Liver (tissue), 10 donors: ENCODE measurements around the gene NOL11. TPM values are rescaled to one million over a fixed set of nuclear protein-coding genes. Genes with fewer than 3 reads are reported as not detected.
A peak's percentile ranks its signal among the peaks of the same experiment; 100 is the strongest.

Experiments
- DNase-seq: peaks from one replicate; pipeline ENCODE4 v3.0.0-alpha.2; 2017; ENCODE audit warnings: low spot score
- H3K27ac ChIP-seq, 2 donors: one replicate each; pipeline ENCODE4 v1.7.0; 2013; ENCODE audit warnings: inconsistent platforms in 2 of 2, low read length in 2 of 2, control low read depth in 1 of 2, low read depth in 1 of 2, mild to moderate bottlenecking in 1 of 2
- H3K27me3 ChIP-seq, 4 donors: one replicate each; pipeline versions ENCODE4 v1.6.1 to v1.7.0; 2013; ENCODE audit warnings: low read length in 3 of 4, inconsistent platforms in 1 of 4, mild to moderate bottlenecking in 1 of 4, moderate library complexity in 1 of 4; ENCODE audit not compliant: control insufficient read depth in 4 of 4, insufficient read depth in 4 of 4
- H3K36me3 ChIP-seq, 4 donors: one replicate each; pipeline versions ENCODE4 v1.6.1 to v1.7.0; 2013; ENCODE audit warnings: low read length in 3 of 4, mild to moderate bottlenecking in 3 of 4, low read depth in 1 of 4, moderate library complexity in 1 of 4; ENCODE audit not compliant: control insufficient read depth in 4 of 4, insufficient read depth in 3 of 4
- H3K4me1 ChIP-seq, 4 donors: one replicate each; pipeline versions ENCODE4 v1.6.1 to v1.7.0; 2013; ENCODE audit warnings: low read length in 3 of 4, mild to moderate bottlenecking in 3 of 4, moderate library complexity in 1 of 4; ENCODE audit not compliant: control insufficient read depth in 4 of 4, insufficient read depth in 4 of 4
- H3K4me3 ChIP-seq, 3 donors: one replicate each; pipeline versions ENCODE4 v1.6.1 to v1.7.0; 2013; ENCODE audit warnings: low read length in 3 of 3, control low read depth in 1 of 3, low read depth in 1 of 3, mild to moderate bottlenecking in 1 of 3
- H3K9ac ChIP-seq, 2 donors: one replicate each; pipeline ENCODE4 v1.7.0; 2013; ENCODE audit warnings: low read length in 2 of 2, mild to moderate bottlenecking in 2 of 2, moderate library complexity in 2 of 2, control low read depth in 1 of 2, low read depth in 1 of 2
- H3K9me3 ChIP-seq, 4 donors: one replicate each; pipeline versions ENCODE4 v1.6.1 to v1.7.0; 2013; ENCODE audit warnings: low read length in 3 of 4; ENCODE audit not compliant: control insufficient read depth in 4 of 4
- FOXA1 ChIP-seq: IDR thresholded peaks from 2 replicates; pipeline ENCODE4 v1.6.1; 2016; ENCODE audit warnings: antibody characterized with exemption
- SP1 ChIP-seq: IDR thresholded peaks from 2 replicates; pipeline ENCODE4 v1.6.1; 2018; ENCODE audit warnings: antibody characterized with exemption, mild to moderate bottlenecking
- YY1 ChIP-seq: IDR thresholded peaks from 2 replicates; pipeline ENCODE4 v1.6.1; 2016; ENCODE audit warnings: antibody characterized with exemption, mild to moderate bottlenecking
- WGBS: extraction: QIAGEN DNeasy Blood & Tissue Kit; methylation state at CpG from one replicate; pipeline ENCODE4 v1.1.7; 2013; 5-methylcytosine and 5-hydroxymethylcytosine counted together
- polyA plus RNA-seq, 2 donors: library from polyadenylated mRNA; stranded (reverse) in 1 of 2; unstranded in 1 of 2; fragments of 200-250 nt in 1 of 2; fragments of >200 nt in 1 of 2; fragmentation: Nextera tagmentation in 1 of 2; extraction: Ambion mirVana in 1 of 2; gene quantifications; one replicate each; pipeline versions ENCODE4 v1.2.1 to v1.2.3, GENCODE V29; 2013 to 2015
- small RNA-seq: library from RNA; depleted of rRNA; stranded (forward); fragments of <200 nt; gene quantifications from one replicate; pipeline ENCODE3, GENCODE V24; 2014
- total RNA-seq, 2 donors: library from RNA; depleted of rRNA; stranded (reverse); fragments of >200 nt; gene quantifications; one replicate each; pipeline ENCODE4 v1.2.3, GENCODE V29; 2014
- donor health status: healthy.
- donor health status: healthy.
- donor health status: healthy.
- donor health status: healthy.
- donor health status: healthy.

The NOL11 gene
- total and polyA plus RNA-seq, 4 donors, result 11.8 to 27.2 (median 20.7) TPM

- no peak for TF ChIP-seq FOXA1
These were observed 67.4 kb downstream of the NOL11 start (continued) for GRCh38 chr17:67785122-67785477.

- Histone ChIP-seq H3K36me3 (no peaks in the 10 kb centered on the region), H3K27ac (no peak overlapping the region), H3K4me1 (no peaks in the 10 kb centered on the region), H3K27me3 (no peaks in the 10 kb centered on the region), H3K9me3 (no peaks in the 10 kb centered on the region), H3K9ac (no peak overlapping the region), H3K4me3 (no peak overlapping the region)
- no peak for DNase-seq
- TF ChIP-seq SP1 (no peak), YY1 (no peak)
- WGBS, result 93% methylated on average over 5 of the region's 5 CpGs
These were observed 67.8 kb downstream of the NOL11 start for GRCh38 chr17:67785504-67785903.

Small RNA genes within 50 kb of the gene (small RNA-seq; reads per million reads assigned to genes)
- 2.1 reads per million, percentile 87 among the genes with 10 or more reads in this experiment for gene SNORA38B

Other genes starting within 250 kb of the NOL11 start
- 10 to 100 TPM; 38.0 to 51.7 TPM for gene BPTF, start 107.6 kb downstream of the NOL11 start, total RNA-seq
- gene BPTF, start 107.6 kb downstream of the NOL11 start, polyA plus RNA-seq, result 10 to 100 TPM in 1 of 2 donors, 1 to 10 TPM in 1; 8.1 to 20.9 TPM